NCI-H1694 treated with DMSO at 0.1 percent for 48 hours (cell line): ENCODE data around the gene ADRA1B.

Experiments used
- DNase-seq: peaks from one replicate; lab custom pipeline; 2025; lab: John Stamatoyannopoulos, UW

ADRA1B gene

GRCh38 chr5:160020964-160021363 is 104.7 kb downstream of the ADRA1B start:
- no peak for DNase-seq

- peak; percentile 55 for DNase-seq
These were observed 105.7 kb downstream of the ADRA1B start for GRCh38 chr5:160021831-160022446.
